HepG2 (cell line): ENCODE results near the gene FGF21. TPM values are rescaled to one million over a fixed set of nuclear protein-coding genes. Genes with fewer than 3 reads are reported as not detected.

Source experiments
- AFF4 ChIP-seq: sonication (generic); formaldehyde crosslinking; IDR thresholded peaks from 2 replicates; pipeline ENCODE4 v1.4.0; 2020; ENCODE audit warnings: missing genetic modification reagents
- KIAA2018 ChIP-seq: sonication (generic); formaldehyde crosslinking; IDR thresholded peaks from 2 replicates; pipeline ENCODE4 v1.5.0; 2020; ENCODE audit warnings: mild to moderate bottlenecking, missing genetic modification reagents, borderline replicate concordance
- NFIC ChIP-seq: IDR thresholded peaks from 2 replicates; pipeline ENCODE4 v1.6.1; 2012; ENCODE audit warnings: mild to moderate bottlenecking, low read length, inconsistent platforms
- NR2F1 ChIP-seq, 2 experiments: fragments of 450-650 bp in 1 of 2; formaldehyde crosslinking in 1 of 2; IDR thresholded peaks; 2 replicates each; pipeline versions ENCODE4 v1.5.0 to v1.6.1; 2016 to 2020; ENCODE audit warnings: mild to moderate bottlenecking in 1 of 2, missing compliant biosample characterization in 1 of 2, missing genetic modification reagents in 1 of 2, moderate library complexity in 1 of 2
- SOX6 ChIP-seq, 2 experiments: fragments of 450-650 bp in 1 of 2; sonication (generic) in 1 of 2; formaldehyde crosslinking in 1 of 2; IDR thresholded peaks; 2 replicates each; pipeline versions ENCODE4 v1.4.0 to v1.6.1; 2017 to 2020; ENCODE audit warnings: antibody characterized with exemption in 1 of 2, mild to moderate bottlenecking in 1 of 2, missing genetic modification reagents in 1 of 2
- ZFP36 ChIP-seq: fragments of 150-350 bp; IDR thresholded peaks from 2 replicates; pipeline ENCODE4 v1.6.1; 2018; ENCODE audit warnings: borderline replicate concordance, low read length, low read depth; ENCODE audit not compliant: partially characterized antibody
- ZFX ChIP-seq: sonication (generic); formaldehyde crosslinking; IDR thresholded peaks from 2 replicates; pipeline ENCODE4 v1.4.0; 2020; ENCODE audit warnings: mild to moderate bottlenecking, low read depth, missing genetic modification reagents, moderate library complexity
- ZNF274 ChIP-seq: sonication (generic); formaldehyde crosslinking; IDR thresholded peaks from 2 replicates; pipeline ENCODE4 v1.5.1; 2020; ENCODE audit warnings: mild to moderate bottlenecking, missing genetic modification reagents
- ZNF382 ChIP-seq: sonication (generic); formaldehyde crosslinking; IDR thresholded peaks from 2 replicates; pipeline ENCODE4 v1.5.0; 2020; ENCODE audit warnings: missing genetic modification reagents, mild to moderate bottlenecking, borderline replicate concordance
- ZNF580 ChIP-seq: IDR thresholded peaks from 2 replicates; pipeline ENCODE4 v1.6.1; 2016; ENCODE audit warnings: low read depth, borderline replicate concordance
- polyA plus RNA-seq, 8 experiments: library from polyadenylated mRNA; depleted of rRNA in 3 of 8; stranded (reverse) in 7 of 8; unstranded in 1 of 8; fragments of >200 nt; fragmentation: Illumina TruSeq in 4 of 8; extraction: Trizol in 4 of 8; gene quantifications; 2 replicates each; pipeline versions ENCODE4 v1.2.1 to v1.2.3, GENCODE V29; 2011 to 2016; ENCODE audit warnings: low read depth in 4 of 8, missing spikeins in 1 of 8, mixed read lengths in 1 of 8; ENCODE audit not compliant: insufficient read depth in 1 of 8
- total RNA-seq, 5 experiments: library from RNA; depleted of rRNA; stranded (reverse); fragments of >200 nt; fragmentation: Illumina TruSeq; extraction: Trizol; gene quantifications; 2 replicates each; pipeline ENCODE4 v1.2.3, GENCODE V29; 2016; ENCODE audit warnings: low read depth in 1 of 5
- TF ChIP-seq, protein P1 (sequence below), 2 experiments: IDR thresholded peaks; 2 replicates each; pipeline ENCODE4 v1.6.1; 2011 to 2012; ENCODE audit warnings: low read length in 2 of 2, borderline replicate concordance in 1 of 2, low read depth in 1 of 2, mild to moderate bottlenecking in 1 of 2, moderate library complexity in 1 of 2

Gene FGF21
- total and polyA plus RNA-seq, 2 of the 13 experiments (the other 11 are each of a cell fraction or from before 2014, with no cell fraction given), result 0.17 TPM; not detected in 1

- no peak for TF ChIP-seq NFIC
- no peak for TF ChIP-seq SOX6 (IDR thresholded peaks at IDR 0.05)
- no peak for TF ChIP-seq SOX6 (CRISPR knock-in tag; IDR thresholded peaks at IDR 0.05)
- no peak for TF ChIP-seq KIAA2018 (CRISPR knock-in tag)
- no peak for TF ChIP-seq ZNF382 (CRISPR knock-in tag)
- TF ChIP-seq ZNF274 (CRISPR knock-in tag), result no peak
- no peak for TF ChIP-seq NR2F1 (CRISPR knock-in tag; IDR thresholded peaks at IDR 0.05)
- TF ChIP-seq, protein P1, sequence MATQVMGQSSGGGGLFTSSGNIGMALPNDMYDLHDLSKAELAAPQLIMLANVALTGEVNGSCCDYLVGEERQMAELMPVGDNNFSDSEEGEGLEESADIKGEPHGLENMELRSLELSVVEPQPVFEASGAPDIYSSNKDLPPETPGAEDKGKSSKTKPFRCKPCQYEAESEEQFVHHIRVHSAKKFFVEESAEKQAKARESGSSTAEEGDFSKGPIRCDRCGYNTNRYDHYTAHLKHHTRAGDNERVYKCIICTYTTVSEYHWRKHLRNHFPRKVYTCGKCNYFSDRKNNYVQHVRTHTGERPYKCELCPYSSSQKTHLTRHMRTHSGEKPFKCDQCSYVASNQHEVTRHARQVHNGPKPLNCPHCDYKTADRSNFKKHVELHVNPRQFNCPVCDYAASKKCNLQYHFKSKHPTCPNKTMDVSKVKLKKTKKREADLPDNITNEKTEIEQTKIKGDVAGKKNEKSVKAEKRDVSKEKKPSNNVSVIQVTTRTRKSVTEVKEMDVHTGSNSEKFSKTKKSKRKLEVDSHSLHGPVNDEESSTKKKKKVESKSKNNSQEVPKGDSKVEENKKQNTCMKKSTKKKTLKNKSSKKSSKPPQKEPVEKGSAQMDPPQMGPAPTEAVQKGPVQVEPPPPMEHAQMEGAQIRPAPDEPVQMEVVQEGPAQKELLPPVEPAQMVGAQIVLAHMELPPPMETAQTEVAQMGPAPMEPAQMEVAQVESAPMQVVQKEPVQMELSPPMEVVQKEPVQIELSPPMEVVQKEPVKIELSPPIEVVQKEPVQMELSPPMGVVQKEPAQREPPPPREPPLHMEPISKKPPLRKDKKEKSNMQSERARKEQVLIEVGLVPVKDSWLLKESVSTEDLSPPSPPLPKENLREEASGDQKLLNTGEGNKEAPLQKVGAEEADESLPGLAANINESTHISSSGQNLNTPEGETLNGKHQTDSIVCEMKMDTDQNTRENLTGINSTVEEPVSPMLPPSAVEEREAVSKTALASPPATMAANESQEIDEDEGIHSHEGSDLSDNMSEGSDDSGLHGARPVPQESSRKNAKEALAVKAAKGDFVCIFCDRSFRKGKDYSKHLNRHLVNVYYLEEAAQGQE (IDR thresholded peaks at IDR 0.05; ENCODE audit: borderline replicate concordance in 1 of 2, low read depth in 1 of 2, low read length in 2 of 2), result no peak
- no peak for TF ChIP-seq ZNF580 (CRISPR knock-in tag)
- no peak for TF ChIP-seq ZFP36
- peak; percentile 13; the same call in 1 of the 2 replicates for TF ChIP-seq ZFX (CRISPR knock-in tag)
- TF ChIP-seq AFF4 (CRISPR knock-in tag), result no peak
Measured at GRCh38 chr19:48716562-48717291, 38.6 kb upstream of the FGF21 start (continued).
